ENCODE measurements around the gene DNAJC30.

The DNAJC30 gene

DNA sequence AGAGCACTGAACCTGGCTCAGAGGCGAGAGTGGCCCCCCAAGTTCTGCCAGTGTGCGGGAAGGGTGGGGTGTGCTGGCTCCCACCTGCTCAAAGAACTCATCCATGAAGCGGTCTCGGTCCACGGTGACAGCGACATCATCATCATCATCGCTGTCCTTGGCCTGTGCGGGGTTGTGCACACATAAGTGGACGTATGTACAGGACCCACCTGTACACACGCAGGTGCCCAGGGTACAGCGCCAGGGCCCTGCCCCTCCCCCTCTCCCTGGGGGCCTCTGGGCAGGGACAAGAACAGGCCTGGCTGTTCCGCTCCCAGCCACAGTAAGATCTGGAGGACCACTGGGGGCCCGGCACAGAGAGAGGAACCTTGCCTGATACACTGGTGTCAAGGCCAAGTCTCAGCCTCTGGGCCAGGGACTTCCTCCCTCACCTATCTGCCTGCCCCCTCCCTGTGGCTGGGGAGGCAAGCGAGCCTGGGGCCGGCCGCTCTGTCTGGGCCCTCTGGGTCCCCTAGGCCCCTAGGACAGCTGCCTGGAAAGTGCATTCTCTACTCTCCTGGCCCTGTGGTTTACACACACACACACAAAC is 25.8 kb upstream of the DNAJC30 start:
- no peak for DNase-seq (ENCODE audit: low read depth in 2 of 2)

DNA sequence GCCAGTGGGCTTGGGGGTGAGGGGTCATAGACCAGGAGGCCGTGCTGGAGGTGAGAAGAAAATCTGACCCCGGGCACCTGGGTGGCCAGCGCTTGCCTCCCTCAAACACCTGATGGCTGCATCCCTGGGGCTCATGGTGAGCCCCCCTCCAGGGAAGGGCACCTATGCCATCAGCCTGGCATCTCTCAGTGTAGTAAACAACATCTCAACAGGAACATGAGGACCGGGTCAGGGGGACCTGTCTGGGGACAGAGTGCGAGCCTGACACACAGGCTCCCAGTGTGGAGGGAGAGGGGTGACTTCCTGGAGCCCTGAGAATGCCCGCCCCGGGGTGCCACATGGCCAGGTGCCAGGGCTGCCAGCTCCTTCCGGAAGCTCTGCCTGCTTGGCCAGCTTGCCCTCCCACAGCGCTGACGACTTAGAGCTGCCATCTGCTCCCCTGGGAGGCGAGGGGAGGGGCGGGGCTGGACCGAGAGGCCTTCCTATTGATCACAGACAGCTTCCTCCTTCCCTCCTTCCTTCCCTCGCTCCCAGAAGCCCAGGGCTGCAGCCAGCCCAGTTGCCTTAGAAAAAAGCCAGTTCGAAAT is 23.9 kb upstream of the DNAJC30 start:
- no peak for DNase-seq (ENCODE audit: low read depth in 2 of 2)

DNA sequence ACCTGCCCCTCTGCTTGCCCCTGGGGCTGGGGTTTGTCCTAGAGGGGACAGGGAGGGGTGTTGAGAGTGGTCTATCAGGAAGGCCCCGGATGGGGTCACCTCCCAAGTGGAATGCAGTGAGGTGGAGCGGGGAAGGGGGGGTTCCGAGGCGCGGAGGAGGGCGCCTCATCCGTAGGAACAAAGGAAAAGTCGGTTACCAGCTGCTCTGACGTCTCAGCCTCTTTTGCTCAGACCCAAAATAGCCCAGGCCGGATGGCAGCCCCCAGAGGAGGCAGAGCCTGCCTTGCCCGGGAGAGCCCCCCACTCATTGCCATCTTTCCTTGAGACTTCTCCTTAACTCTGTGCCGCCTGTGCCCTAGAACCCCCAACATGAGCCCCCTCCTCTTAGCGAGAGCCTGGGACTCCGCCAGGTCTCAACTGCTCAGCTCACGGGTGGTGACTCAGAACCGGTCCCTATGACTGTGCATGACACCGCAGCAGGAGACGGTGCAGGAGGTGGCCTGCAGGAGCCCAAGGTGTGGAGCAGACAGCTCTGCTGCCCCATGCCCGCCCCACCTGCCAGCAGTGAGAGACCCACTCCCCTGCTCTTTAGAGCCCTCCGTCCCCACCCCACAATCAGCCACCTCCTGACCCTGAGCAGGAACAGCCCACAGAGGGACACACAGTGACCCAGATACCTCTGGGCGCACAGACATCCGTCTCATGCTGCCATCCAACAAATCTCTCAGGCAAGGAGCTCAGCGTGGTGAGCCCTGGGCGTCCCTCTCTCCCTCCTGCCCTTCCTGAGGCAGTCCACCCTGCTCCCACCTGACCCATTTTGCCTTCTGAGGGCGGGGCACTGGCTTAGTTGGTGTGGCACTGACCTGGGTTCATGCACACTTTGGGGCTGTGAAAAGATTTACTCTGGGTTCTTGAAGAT is 23.1 kb upstream of the DNAJC30 start:
- DNase-seq (ENCODE audit: low read depth in 2 of 2): no peak

DNA sequence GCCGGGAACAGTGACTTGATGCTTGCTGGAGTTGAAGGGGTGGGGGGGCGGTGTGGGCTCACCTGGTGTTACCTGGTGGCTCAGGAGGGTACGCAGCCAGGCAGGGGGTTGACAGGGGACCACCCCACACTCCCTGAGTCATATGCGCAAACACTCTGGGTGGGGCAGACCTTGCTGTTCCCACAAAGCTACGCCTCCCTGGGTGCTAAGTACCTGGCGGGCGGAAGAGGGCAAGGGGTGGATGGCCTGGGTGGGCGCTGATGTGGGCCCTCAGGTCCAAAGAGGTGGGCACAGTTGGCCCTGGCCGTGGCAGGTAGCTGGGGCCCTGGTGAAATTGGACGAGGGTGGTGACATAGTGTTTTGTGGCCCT is 22.3 kb upstream of the DNAJC30 start:
- DNase-seq (ENCODE audit: low read depth in 2 of 2): no peak

DNA sequence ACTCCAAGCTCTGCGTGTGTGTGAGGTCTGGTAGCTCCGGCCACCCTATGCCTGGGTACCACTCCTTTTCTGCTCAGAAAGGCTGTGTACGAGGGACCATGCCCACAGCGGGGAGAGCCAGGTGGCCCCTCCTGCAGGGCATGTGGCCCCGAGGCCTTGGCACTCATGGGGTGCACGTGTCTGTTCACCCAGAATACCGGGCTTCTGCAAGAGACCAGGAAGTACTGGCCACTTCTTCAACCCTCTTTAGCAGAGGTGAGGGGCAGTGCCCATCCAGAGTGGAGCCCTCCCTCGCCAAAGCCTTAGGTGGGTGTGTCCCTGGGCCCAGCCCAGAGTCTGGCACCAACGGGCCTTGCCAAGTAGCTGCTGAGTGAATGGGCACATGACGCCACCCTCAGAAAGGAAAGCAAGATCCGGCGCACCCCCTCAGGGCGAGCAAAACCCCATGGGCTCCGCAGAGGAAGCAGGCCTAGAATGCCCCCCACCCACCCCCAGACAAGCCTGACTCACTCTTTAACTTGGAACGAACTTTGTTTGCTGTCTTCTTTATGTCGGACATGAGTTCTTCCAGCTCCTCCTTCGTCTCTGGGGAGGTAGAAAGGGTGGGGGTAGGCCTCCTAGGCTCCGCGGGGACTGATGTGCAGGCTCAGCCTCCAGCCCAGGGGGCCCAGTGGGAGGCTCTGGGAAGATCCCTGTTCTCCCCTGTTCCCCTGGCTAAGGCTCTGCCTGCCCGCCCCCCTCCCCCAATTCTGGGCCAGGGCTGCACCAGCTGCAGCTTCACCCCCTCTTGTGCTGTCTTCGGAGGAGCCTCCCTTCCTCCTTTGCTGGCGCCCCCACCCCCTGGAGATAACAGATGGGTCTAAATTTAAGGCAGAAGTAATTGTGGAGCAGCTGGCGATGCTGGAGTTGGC is 21.6 kb upstream of the DNAJC30 start:
- no peak for DNase-seq (ENCODE audit: low read depth in 2 of 2)

DNA sequence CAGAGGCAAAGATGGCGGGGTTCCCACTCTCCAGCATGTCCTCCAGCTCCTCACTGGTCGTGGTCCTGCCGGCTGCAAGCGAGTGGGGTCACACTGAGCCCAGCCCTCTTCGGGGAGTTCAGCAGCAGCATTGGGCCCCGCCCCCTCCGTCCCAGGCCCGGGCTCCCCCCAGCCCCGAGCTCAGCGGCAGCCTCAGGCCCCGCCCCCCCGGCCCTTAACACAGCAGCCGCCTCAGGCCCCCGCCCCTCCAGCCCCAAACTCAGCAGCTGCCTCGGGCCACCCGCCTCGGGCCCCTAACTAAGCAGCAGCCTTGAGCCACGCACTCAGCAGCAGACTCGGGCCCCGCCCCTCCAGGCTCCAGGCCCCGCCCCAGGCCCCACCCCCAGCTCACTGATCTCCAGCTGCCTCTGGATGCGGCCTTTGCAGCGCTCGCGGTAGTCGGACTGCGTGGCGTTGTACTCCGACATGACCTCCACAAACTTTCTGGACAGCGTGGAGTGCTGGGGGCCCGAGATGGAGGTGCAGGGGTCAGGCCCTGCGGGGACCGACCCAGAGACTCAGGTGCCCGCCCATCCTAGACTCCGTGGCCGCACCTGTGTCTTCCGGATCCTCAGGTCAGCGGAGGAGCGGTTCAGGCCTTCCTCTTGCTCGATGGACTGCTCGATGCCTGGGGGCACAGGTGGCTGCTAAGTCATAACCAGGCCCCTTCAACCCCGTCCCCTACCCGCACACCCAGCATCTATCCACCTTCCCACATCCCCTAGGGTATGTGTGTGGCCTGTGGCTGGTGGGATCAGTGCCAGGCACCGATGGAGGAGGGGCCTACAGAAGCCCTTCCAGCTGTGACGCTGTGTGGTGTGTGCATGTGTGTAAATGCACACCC is 20.7 kb upstream of the DNAJC30 start:
- DNase-seq (ENCODE audit: low read depth in 2 of 2): no peak

DNA sequence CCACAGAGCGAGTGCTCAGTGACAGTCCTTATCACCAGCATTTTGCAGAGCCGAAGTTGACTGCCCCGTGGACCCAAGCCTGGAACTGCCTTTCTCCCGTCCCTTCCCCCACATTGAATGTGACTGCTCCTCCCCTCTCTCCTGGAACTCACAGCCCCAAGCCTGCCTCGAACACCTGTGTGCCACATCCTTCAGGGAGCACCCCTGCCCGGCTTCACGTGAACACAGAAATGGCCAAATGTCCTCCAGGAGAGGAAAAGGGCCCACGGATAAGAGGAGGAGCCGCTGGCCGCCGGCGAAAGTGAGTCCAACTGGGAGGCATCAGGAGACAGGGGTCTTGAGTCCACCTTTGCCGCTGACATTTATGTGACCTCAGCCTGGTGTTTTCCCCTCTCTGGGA is 20.0 kb upstream of the DNAJC30 start:
- no peak for DNase-seq (ENCODE audit: low read depth in 2 of 2)

DNA sequence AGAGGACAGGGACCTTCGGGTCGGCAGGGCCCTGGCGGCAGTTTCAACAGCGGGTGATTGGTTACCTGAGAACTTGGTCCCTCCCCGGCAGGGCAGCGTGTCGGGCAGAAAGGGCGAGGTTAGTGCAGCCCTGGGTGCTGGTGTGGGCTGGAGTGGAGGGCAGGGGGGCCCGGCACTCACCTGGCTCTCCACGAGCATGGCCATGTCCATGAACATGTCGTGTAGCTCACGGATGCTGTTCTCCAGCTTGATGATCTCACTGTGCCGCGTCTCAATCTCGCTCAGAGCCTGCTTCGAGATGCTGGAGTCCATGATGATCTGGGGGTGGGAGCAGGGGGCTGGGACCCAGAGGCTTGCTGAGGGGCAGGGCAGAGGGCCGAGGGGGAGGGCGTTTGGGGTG is 19.4 kb upstream of the DNAJC30 start:
- DNase-seq (ENCODE audit: low read depth in 2 of 2): no peak

DNA sequence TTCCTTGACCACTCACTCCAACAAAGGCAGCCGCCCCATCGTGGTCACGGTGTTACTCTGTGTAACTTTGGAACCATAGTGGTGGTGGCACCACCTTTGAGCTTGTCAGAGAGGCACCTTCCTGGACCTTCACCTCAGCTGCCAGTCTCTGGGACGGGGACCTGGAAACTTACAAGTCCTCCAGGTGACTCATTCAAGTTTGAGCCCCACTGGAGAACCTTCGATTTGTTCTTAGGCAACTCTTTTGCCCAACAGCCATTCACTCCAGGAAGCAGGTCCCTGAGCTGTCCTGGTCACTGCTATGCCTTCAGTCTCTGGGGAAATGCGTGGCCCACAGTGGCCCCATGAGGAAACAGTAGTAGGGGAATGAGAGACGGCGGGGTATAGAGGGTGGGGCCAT is 19.0 kb upstream of the DNAJC30 start:
- no peak for DNase-seq (ENCODE audit: low read depth in 2 of 2)

DNA sequence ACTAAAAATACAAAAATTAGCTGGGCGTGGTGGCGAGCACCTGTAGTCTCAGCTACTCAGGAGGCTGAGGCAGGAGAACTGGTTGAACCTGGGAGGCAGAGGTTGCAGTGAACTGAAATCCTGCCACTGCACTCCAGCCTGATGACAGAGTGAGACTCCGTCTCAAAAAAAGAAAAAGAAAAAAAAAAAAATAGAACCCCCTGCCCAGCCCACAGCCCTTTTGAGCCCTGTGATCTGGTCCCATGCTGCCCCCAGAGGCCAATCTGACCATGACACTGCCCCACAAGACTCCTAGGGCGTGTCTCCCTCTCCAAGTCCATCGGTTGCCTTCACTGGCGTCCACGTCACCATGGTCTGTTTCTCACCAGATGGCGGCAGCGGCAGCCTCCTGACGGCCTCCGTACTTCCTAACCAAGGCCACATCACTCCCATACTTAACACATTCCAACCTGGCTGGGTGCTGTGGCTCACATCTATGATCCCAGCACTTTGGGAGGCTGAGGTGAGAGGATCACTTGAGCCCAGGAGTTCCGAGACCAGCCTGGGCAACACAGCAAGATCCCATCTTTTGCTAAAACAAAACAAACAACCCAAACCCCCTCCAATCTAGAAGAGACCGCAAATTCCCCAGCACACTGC is 18.2 kb upstream of the DNAJC30 start:
- no peak for DNase-seq (ENCODE audit: low read depth in 2 of 2)

DNA sequence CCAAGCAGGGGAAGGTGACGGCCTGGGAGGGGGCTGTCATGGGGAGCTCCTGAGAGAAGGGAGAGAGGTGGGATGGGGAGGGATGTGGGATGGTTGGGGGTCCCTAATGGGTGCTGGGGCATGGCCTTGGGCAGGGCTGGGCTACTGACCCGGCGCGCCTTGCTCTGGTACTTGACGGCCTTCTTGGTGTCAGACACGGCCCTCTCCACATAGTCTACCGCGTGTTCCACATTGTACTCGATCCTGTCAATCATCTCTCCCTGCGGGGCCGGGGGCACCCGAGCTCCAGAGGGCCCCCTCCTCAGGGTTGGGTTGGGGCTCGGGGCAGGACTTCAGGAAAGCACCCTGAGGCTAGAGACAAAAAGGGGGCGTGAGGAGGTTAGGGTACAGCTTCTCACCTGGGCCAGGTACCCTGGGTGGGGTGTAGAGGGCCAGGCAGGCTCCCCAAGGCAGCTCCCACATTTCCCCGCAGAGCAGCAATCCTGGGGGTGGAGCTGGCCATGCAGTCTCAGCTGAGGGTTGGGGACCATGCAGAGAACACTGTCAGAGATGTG is 17.4 kb upstream of the DNAJC30 start:
- no peak for DNase-seq (ENCODE audit: low read depth in 2 of 2)

DNA sequence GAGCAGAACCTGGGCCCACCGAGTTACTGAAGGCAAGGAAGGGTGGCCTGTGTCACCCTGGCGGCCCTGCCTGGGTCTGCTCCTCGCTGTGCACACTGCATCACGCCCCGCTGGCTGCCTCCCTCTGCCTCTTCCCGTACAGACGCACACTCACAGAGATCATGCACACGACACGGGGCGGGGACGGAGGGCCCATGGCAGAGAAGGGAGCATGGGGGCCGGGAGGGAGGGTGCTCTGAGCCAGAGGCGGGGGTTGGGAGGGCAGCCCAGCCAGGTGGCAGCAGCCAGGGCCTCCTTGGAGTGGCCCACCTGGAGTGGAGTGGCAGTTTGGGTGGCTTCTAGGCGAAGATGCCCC is 16.8 kb upstream of the DNAJC30 start:
- no peak for DNase-seq (ENCODE audit: low read depth in 2 of 2)

DNA sequence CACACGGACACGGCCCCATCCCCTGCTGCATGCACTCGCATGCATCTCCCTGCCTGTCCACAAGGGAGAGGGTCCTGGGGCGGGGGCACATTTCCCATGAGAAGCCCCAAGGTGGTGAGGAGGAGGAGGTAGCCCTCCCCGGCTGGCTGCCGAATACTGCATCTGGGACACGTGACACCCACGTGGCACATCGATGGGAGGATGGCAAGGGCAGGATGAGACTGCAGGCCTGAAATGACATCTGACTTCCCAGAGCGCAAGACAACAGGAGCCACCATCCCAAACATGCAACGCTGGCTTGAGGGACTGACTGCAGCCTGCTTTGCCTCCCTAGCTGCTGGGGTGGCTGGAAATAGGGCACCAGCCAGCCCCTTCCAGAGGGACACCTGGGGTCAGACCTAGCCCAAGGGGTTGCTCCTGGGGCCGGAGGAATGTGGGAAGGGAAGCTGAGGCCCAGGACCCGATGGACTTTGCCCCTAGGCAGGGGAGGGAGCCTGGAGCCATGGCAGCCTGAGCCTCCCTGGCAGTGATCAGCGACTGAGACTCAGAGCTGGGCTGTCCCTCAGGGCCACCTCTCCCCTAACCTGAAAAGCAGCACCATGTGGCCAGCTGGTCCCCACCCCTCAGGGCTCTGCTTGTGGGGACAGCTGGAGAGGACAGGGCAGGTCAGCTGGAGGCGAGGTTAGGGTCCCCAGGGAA is 16.3 kb upstream of the DNAJC30 start:
- no peak for DNase-seq (ENCODE audit: low read depth in 2 of 2)

DNA sequence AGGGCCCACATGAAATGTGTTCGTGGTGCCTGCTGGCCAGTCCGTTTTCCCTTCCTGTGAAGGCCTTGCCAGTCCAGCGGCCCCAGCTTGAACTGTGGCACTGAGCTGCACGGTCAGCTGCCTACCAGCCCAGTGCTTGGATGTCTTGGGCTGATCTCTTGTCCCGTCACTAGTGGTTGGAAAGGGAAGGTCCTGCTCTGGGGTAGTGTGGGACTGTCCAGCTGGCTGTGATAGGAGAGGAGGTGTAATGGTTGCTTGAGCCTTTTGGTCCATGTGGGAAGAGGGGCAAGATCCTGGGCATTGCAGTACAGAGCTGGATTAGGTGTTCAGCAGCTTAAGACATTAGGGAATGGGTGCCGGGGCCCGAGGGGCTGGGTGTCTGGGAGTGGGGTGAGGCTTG is 15.2 kb upstream of the DNAJC30 start:
- no peak for DNase-seq (ENCODE audit: low read depth in 2 of 2)

DNA sequence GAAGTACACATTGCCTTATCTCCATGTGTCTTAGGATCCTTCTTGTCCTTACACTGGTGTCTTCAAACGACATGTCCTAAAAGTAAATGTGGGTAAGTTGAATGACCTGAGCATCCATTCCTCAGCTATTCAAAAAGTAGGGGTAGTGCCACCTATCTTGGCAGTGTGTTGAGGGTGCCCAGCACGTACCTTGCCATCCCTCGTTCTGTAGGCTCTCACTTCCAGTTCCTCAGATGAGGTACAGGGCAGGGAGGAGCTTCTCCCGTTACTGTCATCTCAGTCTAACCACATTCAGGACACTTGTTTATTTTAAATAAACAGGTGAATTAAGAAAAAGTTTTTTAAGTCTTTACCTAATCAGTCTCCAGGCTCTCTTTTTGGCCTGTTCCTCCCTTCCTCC is 13.1 kb upstream of the DNAJC30 start:
- no peak for DNase-seq (ENCODE audit: low read depth in 2 of 2)

DNA sequence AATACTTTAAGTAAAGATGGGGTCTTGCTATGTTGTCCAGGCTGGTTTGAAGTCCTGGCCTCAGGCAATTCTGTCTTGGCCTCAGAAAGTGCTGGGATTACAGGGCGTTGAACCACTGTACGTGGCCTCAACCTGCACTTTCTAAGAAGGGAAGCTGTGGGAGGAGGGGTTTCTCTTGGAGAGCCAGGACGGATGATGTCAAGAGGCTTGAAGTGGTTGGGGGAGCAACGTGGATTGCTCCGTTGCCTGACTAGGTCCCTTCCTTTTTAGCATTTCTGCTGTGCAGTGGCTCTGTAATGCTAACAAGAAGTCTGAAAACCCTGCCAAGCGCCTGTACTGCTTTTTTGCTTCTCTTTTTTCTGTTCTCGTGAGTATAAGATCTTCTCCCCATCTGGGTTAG is 7.4 kb upstream of the DNAJC30 start:
- no peak for DNase-seq (ENCODE audit: low read depth in 2 of 2)

DNA sequence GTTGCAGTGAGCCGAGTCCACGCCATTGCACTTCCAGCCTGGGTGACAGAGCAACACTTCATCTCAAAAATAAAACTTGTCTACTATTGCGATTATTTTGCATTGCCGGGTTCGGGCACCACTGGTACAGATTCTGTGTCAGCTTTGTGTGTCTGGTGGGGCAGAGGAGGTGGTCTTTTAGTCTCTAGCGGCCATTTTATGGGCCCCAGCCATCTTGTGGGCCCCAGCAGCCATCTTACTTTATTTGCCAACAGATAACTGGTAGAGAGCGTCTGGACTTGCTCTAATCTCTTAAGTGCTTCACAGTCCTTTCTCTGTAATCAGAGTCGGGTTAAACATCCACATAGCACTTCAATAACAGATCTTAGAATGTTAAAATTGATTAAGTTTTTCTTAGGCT is 5.0 kb upstream of the DNAJC30 start:
- DNase-seq (ENCODE audit: low read depth in 2 of 2): no peak

DNA sequence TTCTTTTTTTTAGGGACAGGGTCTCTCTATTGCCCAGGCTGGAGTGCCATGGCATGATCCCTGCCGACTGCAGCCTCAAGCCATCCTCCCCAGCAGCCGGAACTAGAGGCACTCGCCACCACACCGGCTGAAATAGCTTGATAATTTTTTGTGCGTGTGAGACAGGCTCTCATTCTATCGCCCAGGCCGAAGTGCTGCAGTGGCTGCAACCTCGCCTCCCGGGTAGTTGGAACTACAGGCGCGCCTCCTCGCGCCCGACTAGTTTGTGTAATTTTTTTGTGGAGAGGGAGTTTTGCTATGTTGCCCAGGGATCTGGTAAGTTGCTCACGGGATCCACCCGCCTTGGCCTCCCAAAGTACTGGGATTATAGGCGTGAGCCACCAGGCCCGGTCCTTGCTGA is 2.1 kb upstream of the DNAJC30 start:
- no peak for DNase-seq (ENCODE audit: low read depth in 2 of 2)

DNA sequence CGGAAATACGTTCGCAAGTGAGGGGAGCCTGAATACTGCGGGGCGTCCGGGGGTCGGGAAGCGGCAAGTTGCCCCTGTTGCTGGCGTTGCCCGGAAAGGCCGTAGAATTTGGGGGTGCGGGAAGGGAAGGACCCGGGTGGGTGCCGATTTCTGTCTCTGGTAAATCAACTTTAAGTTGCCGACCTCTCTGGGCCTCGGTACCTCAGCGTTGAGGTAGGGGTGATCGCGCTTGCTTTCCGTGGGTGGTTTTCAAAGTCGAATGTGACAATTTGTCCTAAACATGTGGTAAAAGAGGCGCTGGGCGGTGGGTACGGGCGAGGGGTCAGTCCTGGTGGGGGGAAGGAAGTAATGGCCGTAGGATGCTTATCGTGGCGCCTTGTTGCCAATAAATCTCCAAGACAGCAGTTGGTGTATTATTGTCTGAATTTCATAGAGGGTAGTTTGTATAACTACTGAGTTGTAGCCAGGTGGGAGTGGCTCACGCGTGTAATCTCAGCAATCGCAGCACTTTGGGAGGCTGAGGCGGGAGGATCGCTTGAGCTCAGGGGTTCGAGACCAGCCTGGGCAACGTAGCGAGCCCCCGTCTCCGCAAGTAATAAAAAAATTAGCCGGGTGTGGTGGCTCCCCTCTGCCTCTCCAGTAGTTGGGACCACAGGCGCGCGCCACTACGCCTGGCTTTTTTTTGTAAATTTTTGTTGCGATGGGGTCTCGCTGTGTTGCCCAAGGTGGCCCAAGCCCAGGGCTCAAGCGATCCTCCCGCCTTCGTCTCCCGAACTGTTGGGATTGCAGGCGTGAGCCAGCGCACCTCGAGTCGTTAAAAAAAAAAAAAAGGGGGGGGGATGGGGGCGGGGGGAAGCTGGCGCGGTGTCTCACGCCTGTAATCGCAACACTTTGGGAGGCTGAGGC is 788 bp upstream of the DNAJC30 start:
- no peak for DNase-seq (ENCODE audit: low read depth in 2 of 2)

All from stimulated activated CD8-positive, alpha-beta memory T cell treated with anti-CD3 and anti-CD28 coated beads, Interleukin-15, amount 100 ng/mL, for 48 hours (primary cell).